ENCODE results near the gene ARHGEF19. TPM values are rescaled to one million over a fixed set of nuclear protein-coding genes. Genes with fewer than 3 reads are reported as not detected.

Gene ARHGEF19
- total RNA-seq, 1 experiment from 2014 or later, result 21.1 TPM

DNA sequence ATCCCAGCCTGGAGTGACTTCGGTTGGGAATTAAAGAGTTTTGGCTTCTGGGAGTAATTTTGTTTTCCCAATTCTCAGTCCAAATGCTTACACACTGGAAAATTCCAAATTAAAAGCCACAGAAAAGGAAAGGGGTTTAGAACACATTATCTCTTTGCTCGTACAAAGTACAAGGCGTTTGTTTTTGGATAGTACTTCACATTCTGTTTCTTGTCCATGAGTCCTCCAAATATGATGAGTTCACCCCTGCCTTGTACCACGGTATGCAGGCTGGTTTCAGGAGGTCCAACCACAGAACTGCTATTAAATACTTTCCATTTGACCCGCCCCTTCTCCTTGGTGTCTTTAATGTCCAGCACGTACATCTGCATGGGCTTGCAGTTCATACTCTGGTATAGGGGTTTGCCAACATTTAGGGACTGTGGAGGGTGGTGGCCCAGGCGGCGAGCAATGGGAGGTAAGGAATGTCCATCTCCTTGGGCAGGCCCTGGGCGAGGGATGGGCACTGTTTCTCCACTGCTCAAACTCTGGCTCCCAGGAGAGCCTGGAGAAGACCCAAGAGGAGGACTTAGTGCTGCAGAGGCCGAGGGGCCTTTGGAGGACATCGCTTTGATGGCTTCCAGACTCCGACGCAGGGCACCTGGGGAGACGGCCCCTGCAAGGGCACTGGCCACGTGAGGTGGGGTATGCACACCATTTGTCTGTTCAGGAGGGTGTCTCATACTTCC, 38.2 kb upstream of the ARHGEF19 start:
- Histone ChIP-seq H2AFZ (ENCODE audit: low read length) (no peak overlapping the region), H4K8ac (replicated peaks; ENCODE audit: insufficient read length, low read depth, low read length) (no peak overlapping the region), H3T11ph (ENCODE audit: low read length) (no peak overlapping the region), H2BK120ac (ENCODE audit: low read depth, low read length, poor library complexity, severe bottlenecking) (no peak overlapping the region), H3K27me3 (ENCODE audit: insufficient read depth, low read length) (no peaks in the 10 kb centered on the region), H3K23ac (ENCODE audit: insufficient read length, low read depth, low read length) (no peak overlapping the region), H3K23me2 (ENCODE audit: insufficient read length, low read depth, low read length, poor library complexity, severe bottlenecking) (no peaks in the 10 kb centered on the region), H4K20me1 (ENCODE audit: control insufficient read depth, insufficient read depth, insufficient read length) (no peaks in the 10 kb centered on the region), H2AK5ac (ENCODE audit: insufficient read length, low read length) (no peak overlapping the region), H3K9me3 (ENCODE audit: control insufficient read depth, low read depth, low read length) (no peaks in the 10 kb centered on the region), H3K14ac (ENCODE audit: insufficient read depth, low read length) (no peak overlapping the region), H2BK12ac (ENCODE audit: insufficient read length, low read depth, low read length) (no peak overlapping the region), H2BK15ac (ENCODE audit: low read depth, low read length) (no peak overlapping the region), H2BK5ac (ENCODE audit: insufficient read length, low read length) (no peak overlapping the region), H3K18ac (ENCODE audit: insufficient read length, low read depth, low read length) (no peak overlapping the region), H2BK20ac (ENCODE audit: low read depth, low read length, poor library complexity, severe bottlenecking) (no peak overlapping the region), H3K56ac (ENCODE audit: insufficient read length, low read depth, low read length) (no peak overlapping the region), H4K5ac (ENCODE audit: insufficient read length, low read depth, low read length) (no peak overlapping the region), H4K91ac (ENCODE audit: insufficient read length, low read depth, low read length) (no peak overlapping the region), H3K79me2 (ENCODE audit: insufficient read depth, low read length) (no peaks in the 10 kb centered on the region), H3K4ac (ENCODE audit: low read depth, low read length) (no peak overlapping the region), H3K79me1 (ENCODE audit: insufficient read depth, low read depth, low read length, poor library complexity, severe bottlenecking) (no peaks in the 10 kb centered on the region), H3K4me1 (ENCODE audit: insufficient read depth, low read length) (no peaks in the 10 kb centered on the region), H3K27ac (ENCODE audit: insufficient read length, low read depth, low read length) (no peak overlapping the region), H3K9ac (ENCODE audit: extremely low read depth, insufficient read length, low read length) (no peak overlapping the region), H3K4me2 (ENCODE audit: insufficient read depth, insufficient read length, low read length) (no peak overlapping the region)
- no peak for DNase-seq
- no peaks in the 10 kb centered on the region for H3K4me1 Mint-ChIP-seq
- H3K9me3 Mint-ChIP-seq, result no peaks in the 10 kb centered on the region
- TF ChIP-seq, protein P1, sequence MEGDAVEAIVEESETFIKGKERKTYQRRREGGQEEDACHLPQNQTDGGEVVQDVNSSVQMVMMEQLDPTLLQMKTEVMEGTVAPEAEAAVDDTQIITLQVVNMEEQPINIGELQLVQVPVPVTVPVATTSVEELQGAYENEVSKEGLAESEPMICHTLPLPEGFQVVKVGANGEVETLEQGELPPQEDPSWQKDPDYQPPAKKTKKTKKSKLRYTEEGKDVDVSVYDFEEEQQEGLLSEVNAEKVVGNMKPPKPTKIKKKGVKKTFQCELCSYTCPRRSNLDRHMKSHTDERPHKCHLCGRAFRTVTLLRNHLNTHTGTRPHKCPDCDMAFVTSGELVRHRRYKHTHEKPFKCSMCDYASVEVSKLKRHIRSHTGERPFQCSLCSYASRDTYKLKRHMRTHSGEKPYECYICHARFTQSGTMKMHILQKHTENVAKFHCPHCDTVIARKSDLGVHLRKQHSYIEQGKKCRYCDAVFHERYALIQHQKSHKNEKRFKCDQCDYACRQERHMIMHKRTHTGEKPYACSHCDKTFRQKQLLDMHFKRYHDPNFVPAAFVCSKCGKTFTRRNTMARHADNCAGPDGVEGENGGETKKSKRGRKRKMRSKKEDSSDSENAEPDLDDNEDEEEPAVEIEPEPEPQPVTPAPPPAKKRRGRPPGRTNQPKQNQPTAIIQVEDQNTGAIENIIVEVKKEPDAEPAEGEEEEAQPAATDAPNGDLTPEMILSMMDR (conservative IDR thresholded peaks at IDR 0.05), result no peak
- H3K27ac Mint-ChIP-seq, result no peak overlapping the region
- H3K4me3 Mint-ChIP-seq, result no peak overlapping the region
- H3K36me3 Mint-ChIP-seq (ENCODE audit: insufficient read depth in 1 of 3, low read depth in 3 of 3), result peaks cover 3 to 47% (median 30%) of the 10 kb centered on the region in 3 experiments; a peak in 6 of 7 replicates
- H3K27me3 Mint-ChIP-seq (ENCODE audit: low read depth), result no peaks in the 10 kb centered on the region
- no CpG with 5 or more reads among the region's 15 CpGs for WGBS (ENCODE audit: extremely low coverage, insufficient read length, low lambda C conversion rate)
